GM21528 (cell line): ENCODE measurements around the gene NPBWR2.

Experiments used
- ATAC-seq: cut with Tn5 transposase; IDR thresholded peaks from one replicate; pipeline ENCODE4 v1.9.1; 2021; ENCODE audit warnings: mild to moderate bottlenecking, moderate library complexity; ENCODE audit not compliant: unreplicated experiment, low FRiP score

Gene NPBWR2

GRCh38 chr20:64063389-64064144 lies 43.8 kb downstream of the NPBWR2 start:
- ATAC-seq, result no peak

GRCh38 chr20:64062596-64063388 lies 44.6 kb downstream of the NPBWR2 start, which contains the start of gene TCEA2:
Gene TCEA2 (plus strand): TSS chr20:64063198. CDS start chr20:64063313, 115 bp downstream.
- peak; percentile 80 for ATAC-seq

GRCh38 chr20:64062276-64062595 lies 45.1 kb downstream of the NPBWR2 start:
- no peak for ATAC-seq

GRCh38 chr20:64058536-64058935 lies 48.8 kb downstream of the NPBWR2 start:
- no peak for ATAC-seq

GRCh38 chr20:64057628-64058498 lies 49.5 kb downstream of the NPBWR2 start:
- no peak for ATAC-seq

GRCh38 chr20:64056889-64057627 lies 50.3 kb downstream of the NPBWR2 start:
- no peak for ATAC-seq

- ATAC-seq, result no peak
These were observed 50.8 kb downstream of the NPBWR2 start for GRCh38 chr20:64056639-64056888.

GRCh38 chr20:64055893-64056638 lies 51.3 kb downstream of the NPBWR2 start:
- no peak for ATAC-seq

- ATAC-seq, result no peak
These were observed 51.9 kb downstream of the NPBWR2 start for GRCh38 chr20:64055396-64055892.

GRCh38 chr20:64053841-64054661 lies 53.3 kb downstream of the NPBWR2 start:
- ATAC-seq, result no peak
